Neural cell (in vitro differentiated cells): Measurements from ENCODE around the gene METRN. TPM values are rescaled to one million over a fixed set of nuclear protein-coding genes. Genes with fewer than 3 reads are reported as not detected.

Source experiments
- H2AFZ ChIP-seq: fragments of 200-600, 300-800 bp; sonication (generic), shearing (Covaris generic); 2 replicates; pipeline ENCODE4 v1.6.0; 2014; ENCODE audit warnings: low read depth, mild to moderate bottlenecking, antibody characterized with exemption, low read length, moderate library complexity
- H3F3A ChIP-seq: fragments of 200-600 bp; shearing (Covaris generic); 2 replicates; pipeline ENCODE4 v1.6.1; 2016; ENCODE audit warnings: mild to moderate bottlenecking, moderate library complexity, mixed read lengths, antibody characterized with exemption, low read length; ENCODE audit not compliant: insufficient read depth, poor library complexity, severe bottlenecking
- H3K27ac ChIP-seq: fragments of 200-600, 300-800 bp; sonication (generic), shearing (Covaris generic); 2 replicates; pipeline ENCODE4 v1.5.1; 2014; ENCODE audit warnings: mild to moderate bottlenecking, low read length, moderate library complexity
- H3K27me3 ChIP-seq: fragments of 300-800, 200-600 bp; sonication (generic), shearing (Covaris generic); 2 replicates; pipeline ENCODE4 v1.6.0; 2014; ENCODE audit warnings: mild to moderate bottlenecking, low read depth, low read length, moderate library complexity; ENCODE audit not compliant: insufficient read depth
- H3K36me3 ChIP-seq: fragments of 300-800, 200-600 bp; sonication (generic), shearing (Covaris generic); 2 replicates; pipeline ENCODE4 v1.5.1; 2014; ENCODE audit warnings: mild to moderate bottlenecking, antibody characterized with exemption, low read length, moderate library complexity; ENCODE audit not compliant: insufficient read depth
- H3K4me2 ChIP-seq: fragments of 300-800, 200-600 bp; sonication (generic), shearing (Covaris generic); 2 replicates; pipeline ENCODE4 v1.6.0; 2014; ENCODE audit warnings: mild to moderate bottlenecking, low read length
- H3K4me3 ChIP-seq: fragments of 300-800, 200-600 bp; sonication (generic), shearing (Covaris generic); 2 replicates; pipeline ENCODE4 v1.5.1; 2014; ENCODE audit warnings: mild to moderate bottlenecking, low read length, moderate library complexity
- H3K79me2 ChIP-seq: fragments of 200-600 bp; shearing (Covaris generic); replicated peaks from 2 replicates; pipeline ENCODE4 v1.6.0; 2014; ENCODE audit warnings: mild to moderate bottlenecking, low read length, moderate library complexity; ENCODE audit not compliant: insufficient read depth
- H3K9ac ChIP-seq: fragments of 300-800, 200-600 bp; sonication (generic), shearing (Covaris generic); 2 replicates; pipeline ENCODE4 v1.6.1; 2016; ENCODE audit warnings: mild to moderate bottlenecking, low read length, mixed read lengths
- H3K9me2 ChIP-seq: fragments of 200-600 bp; shearing (Covaris generic); 2 replicates; pipeline ENCODE4 v1.6.1; 2016; ENCODE audit warnings: mild to moderate bottlenecking, low read length, mixed read lengths; ENCODE audit not compliant: insufficient read depth
- H3K9me3 ChIP-seq: fragments of 200-600, 300-800 bp; sonication (generic), shearing (Covaris generic); 2 replicates; pipeline ENCODE4 v1.6.1; 2016; ENCODE audit warnings: mild to moderate bottlenecking, mixed run types, low read length, moderate library complexity, mixed read lengths
- H4K20me1 ChIP-seq: fragments of 200-600 bp; shearing (Covaris generic); 2 replicates; pipeline ENCODE4 v1.6.1; 2016; ENCODE audit warnings: mild to moderate bottlenecking, mixed run types; ENCODE audit not compliant: insufficient read depth
- EP300 ChIP-seq: fragments of 450-650 bp; conservative IDR thresholded peaks from 2 replicates; pipeline ENCODE4 v1.6.1; 2014; ENCODE audit warnings: antibody characterized with exemption, mild to moderate bottlenecking, moderate library complexity; ENCODE audit not compliant: poor library complexity, severe bottlenecking
- EZH2 ChIP-seq: fragments of 200-600, 300-800 bp; shearing (Covaris generic), sonication (generic); IDR thresholded peaks from 2 replicates; pipeline ENCODE4 v1.6.1; 2014; ENCODE audit warnings: antibody characterized with exemption, low read length, borderline replicate concordance, mild to moderate bottlenecking; ENCODE audit not compliant: insufficient read depth, poor library complexity, severe bottlenecking
- MXI1 ChIP-seq: fragments of 450-650 bp; conservative IDR thresholded peaks from 2 replicates; pipeline ENCODE4 v1.6.1; 2014; ENCODE audit warnings: antibody characterized with exemption, mild to moderate bottlenecking; ENCODE audit not compliant: poor library complexity, severe bottlenecking
- POLR2AphosphoS5 ChIP-seq: IDR thresholded peaks from 2 replicates; pipeline ENCODE4 v1.6.1; 2012
- RAD21 ChIP-seq: fragments of 450-650 bp; conservative IDR thresholded peaks from 2 replicates; pipeline ENCODE4 v1.6.1; 2014; ENCODE audit warnings: antibody characterized with exemption, mild to moderate bottlenecking, moderate library complexity
- REST ChIP-seq: IDR thresholded peaks from 2 replicates; pipeline ENCODE4 v1.6.1; 2012; ENCODE audit warnings: borderline replicate concordance
- SMC3 ChIP-seq: fragments of 450-650 bp; conservative IDR thresholded peaks from 2 replicates; pipeline ENCODE4 v1.6.1; 2014; ENCODE audit warnings: antibody characterized with exemption, mild to moderate bottlenecking, moderate library complexity; ENCODE audit not compliant: poor library complexity
- TAF1 ChIP-seq: IDR thresholded peaks from 2 replicates; pipeline ENCODE4 v1.6.1; 2012; ENCODE audit warnings: low read depth
- polyA plus RNA-seq: library from polyadenylated mRNA; depleted of rRNA; stranded (reverse); fragments of >200 nt; gene quantifications from 2 replicates; pipeline ENCODE4 v1.2.3, GENCODE V29; 2014
- TF ChIP-seq, protein P1 (sequence below): fragments of 450-650 bp; IDR thresholded peaks from 2 replicates; pipeline ENCODE4 v1.5.1; 2014; ENCODE audit warnings: antibody characterized with exemption, mild to moderate bottlenecking, moderate library complexity; ENCODE audit not compliant: poor library complexity, severe bottlenecking

The METRN gene
- polyA plus RNA-seq, 1 donor from 2014 or later, result 37.6 TPM

DNA sequence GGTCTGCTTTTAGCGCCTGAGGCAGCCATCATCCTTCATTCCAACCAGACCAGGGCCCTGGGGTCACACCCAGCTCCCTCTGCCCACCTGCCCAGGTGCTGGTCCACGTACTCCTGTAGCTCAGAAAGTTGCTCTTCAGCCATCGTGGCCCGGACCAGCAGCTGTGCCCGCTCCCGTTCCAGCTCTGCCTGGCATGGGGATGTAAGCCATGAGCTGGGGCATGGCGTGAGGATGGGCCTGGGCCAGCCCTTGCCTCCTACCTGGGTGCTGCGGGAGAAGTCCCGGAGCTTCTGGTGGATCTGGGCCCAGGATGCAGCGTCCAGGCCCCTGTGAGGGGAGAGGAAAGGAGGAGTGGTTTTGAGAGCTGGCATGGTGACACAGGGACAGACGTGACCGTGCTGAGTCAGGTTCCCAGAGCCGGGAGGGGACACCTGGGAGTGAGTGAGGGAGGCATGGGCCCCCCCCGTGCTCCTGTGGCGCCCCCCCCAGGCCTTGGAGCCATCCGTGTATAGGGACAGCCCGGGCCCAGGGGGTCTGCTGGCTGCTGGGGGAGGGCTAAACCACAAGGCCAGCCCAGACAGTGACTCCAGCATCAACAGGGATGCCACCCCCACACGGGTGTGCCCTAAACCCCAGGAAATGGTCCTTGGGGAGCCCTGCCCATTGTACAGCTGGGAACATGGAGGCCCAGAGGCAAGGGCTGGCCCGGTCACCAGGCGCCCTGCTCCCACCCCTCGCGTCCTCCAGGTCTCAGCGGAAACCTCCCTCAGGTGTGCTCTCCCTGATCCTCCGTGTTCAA, 8.1 kb downstream of the METRN start:
- H2AFZ ChIP-seq, result no peak overlapping the region
- H3K27ac ChIP-seq, result no peak overlapping the region
- H3K36me3 ChIP-seq, result no peaks in the 10 kb centered on the region

DNA sequence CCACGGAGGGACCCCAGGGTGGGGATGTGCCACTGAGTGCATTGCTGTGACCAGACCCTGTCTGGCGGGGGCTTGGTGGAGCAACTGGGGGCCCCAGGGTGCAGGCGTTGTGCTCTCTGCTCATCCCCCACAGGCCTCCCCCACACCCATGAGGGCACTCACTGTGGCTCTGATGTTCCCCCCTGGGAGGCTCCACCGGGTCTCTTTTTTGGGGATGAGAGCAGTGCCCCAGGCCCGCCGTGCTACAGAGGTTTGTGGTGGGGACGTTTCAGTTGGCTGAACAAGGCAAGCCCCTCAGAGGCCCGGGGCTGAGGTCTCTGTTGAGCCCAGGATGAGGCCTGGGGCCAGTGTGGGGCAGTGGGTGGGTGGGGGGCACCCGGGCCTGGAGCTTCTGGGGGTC, 8.8 kb downstream of the METRN start:
- H3K9me2 ChIP-seq, result no peaks in the 10 kb centered on the region
- no peak overlapping the region for H3K27ac ChIP-seq

More for the DNA sequence above, 8.1 kb downstream of the METRN start:
- Histone ChIP-seq H3K27me3 (peaks cover 7% of the 10 kb centered on the region), H3K9ac (no peak overlapping the region), H4K20me1 (no peaks in the 10 kb centered on the region), H3K79me2 (no peaks in the 10 kb centered on the region), H3K4me3 (no peak overlapping the region), H3K9me2 (no peaks in the 10 kb centered on the region), H3F3A (no peaks in the 10 kb centered on the region), H3K4me2 (no peak overlapping the region), H3K9me3 (no peaks in the 10 kb centered on the region)
- no peak for TF ChIP-seq REST
- TF ChIP-seq SMC3, result no peak
- no peak for TF ChIP-seq RAD21
- TF ChIP-seq POLR2AphosphoS5, result no peak
- TF ChIP-seq EP300, result no peak
- no peak for TF ChIP-seq EZH2

More for the DNA sequence above, 8.8 kb downstream of the METRN start:
- no peaks in the 10 kb centered on the region for H3K36me3 ChIP-seq
- H3K4me2 ChIP-seq, result no peak overlapping the region
- H3K4me3 ChIP-seq, result no peak overlapping the region
- H2AFZ ChIP-seq, result no peak overlapping the region
- no peaks in the 10 kb centered on the region for H3K79me2 ChIP-seq
- no peaks in the 10 kb centered on the region for H4K20me1 ChIP-seq
- peaks cover 7% of the 10 kb centered on the region for H3K27me3 ChIP-seq
- H3K9ac ChIP-seq, result no peak overlapping the region
- no peak for TF ChIP-seq REST
- TF ChIP-seq, protein P1, sequence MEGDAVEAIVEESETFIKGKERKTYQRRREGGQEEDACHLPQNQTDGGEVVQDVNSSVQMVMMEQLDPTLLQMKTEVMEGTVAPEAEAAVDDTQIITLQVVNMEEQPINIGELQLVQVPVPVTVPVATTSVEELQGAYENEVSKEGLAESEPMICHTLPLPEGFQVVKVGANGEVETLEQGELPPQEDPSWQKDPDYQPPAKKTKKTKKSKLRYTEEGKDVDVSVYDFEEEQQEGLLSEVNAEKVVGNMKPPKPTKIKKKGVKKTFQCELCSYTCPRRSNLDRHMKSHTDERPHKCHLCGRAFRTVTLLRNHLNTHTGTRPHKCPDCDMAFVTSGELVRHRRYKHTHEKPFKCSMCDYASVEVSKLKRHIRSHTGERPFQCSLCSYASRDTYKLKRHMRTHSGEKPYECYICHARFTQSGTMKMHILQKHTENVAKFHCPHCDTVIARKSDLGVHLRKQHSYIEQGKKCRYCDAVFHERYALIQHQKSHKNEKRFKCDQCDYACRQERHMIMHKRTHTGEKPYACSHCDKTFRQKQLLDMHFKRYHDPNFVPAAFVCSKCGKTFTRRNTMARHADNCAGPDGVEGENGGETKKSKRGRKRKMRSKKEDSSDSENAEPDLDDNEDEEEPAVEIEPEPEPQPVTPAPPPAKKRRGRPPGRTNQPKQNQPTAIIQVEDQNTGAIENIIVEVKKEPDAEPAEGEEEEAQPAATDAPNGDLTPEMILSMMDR, result no peak
- no peak for TF ChIP-seq MXI1
- no peak for TF ChIP-seq RAD21
- TF ChIP-seq SMC3, result no peak
- TF ChIP-seq POLR2AphosphoS5, result no peak
- no peak for TF ChIP-seq EP300
- no peak for TF ChIP-seq TAF1
- TF ChIP-seq EZH2, result no peak
- H3K9me3 ChIP-seq, result no peaks in the 10 kb centered on the region
- H3F3A ChIP-seq, result no peaks in the 10 kb centered on the region
